Uterus (tissue), 2 donors: Measurements from ENCODE around the gene DHRS3.

Experiments used
- POLR2A ChIP-seq, 2 donors: fragments of 450-650 bp; IDR thresholded peaks; one replicate each; pipeline ENCODE4 v1.6.1; 2016; ENCODE audit warnings: antibody characterized with exemption in 2 of 2, mild to moderate bottlenecking in 1 of 2, moderate library complexity in 1 of 2
- TF ChIP-seq, protein P1 (sequence below), 4 experiments: fragments of 200-600 bp in 2 of 4; fragments of 450-650 bp in 2 of 4; sonication (generic) in 2 of 4; IDR thresholded peaks; one replicate each; pipeline ENCODE4 v1.5.1; 2016 to 2019; ENCODE audit warnings: antibody characterized with exemption in 4 of 4, mild to moderate bottlenecking in 2 of 4, moderate library complexity in 1 of 4

DNA sequence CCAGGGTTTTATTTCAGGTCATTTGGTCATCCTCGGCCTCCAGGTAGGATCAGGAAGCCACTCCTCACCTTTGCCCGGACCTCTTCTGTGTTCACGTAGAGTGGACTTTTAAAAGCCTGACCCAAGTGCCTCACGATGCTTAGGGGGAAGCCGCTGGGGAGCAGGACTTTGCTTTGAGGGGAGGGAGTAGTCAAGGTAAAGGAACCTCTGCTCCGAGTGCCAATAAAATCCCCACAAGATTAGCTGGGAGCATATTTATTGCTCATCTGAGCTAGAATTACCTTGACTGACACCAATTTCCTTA lies 603 bp upstream of the DHRS3 start:
- TF ChIP-seq, protein P1, sequence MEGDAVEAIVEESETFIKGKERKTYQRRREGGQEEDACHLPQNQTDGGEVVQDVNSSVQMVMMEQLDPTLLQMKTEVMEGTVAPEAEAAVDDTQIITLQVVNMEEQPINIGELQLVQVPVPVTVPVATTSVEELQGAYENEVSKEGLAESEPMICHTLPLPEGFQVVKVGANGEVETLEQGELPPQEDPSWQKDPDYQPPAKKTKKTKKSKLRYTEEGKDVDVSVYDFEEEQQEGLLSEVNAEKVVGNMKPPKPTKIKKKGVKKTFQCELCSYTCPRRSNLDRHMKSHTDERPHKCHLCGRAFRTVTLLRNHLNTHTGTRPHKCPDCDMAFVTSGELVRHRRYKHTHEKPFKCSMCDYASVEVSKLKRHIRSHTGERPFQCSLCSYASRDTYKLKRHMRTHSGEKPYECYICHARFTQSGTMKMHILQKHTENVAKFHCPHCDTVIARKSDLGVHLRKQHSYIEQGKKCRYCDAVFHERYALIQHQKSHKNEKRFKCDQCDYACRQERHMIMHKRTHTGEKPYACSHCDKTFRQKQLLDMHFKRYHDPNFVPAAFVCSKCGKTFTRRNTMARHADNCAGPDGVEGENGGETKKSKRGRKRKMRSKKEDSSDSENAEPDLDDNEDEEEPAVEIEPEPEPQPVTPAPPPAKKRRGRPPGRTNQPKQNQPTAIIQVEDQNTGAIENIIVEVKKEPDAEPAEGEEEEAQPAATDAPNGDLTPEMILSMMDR (IDR thresholded peaks at IDR 0.05) = no peak
- no peak for TF ChIP-seq POLR2A (IDR thresholded peaks at IDR 0.05)
